ENCODE data around the gene SMIM13.

- TF ChIP-seq POLR2AphosphoS5 (IDR thresholded peaks at IDR 0.05; ENCODE audit: low read depth, low read length), result no peak
- TF ChIP-seq TAF1 (IDR thresholded peaks at IDR 0.05; ENCODE audit: borderline replicate concordance, insufficient read depth, low read length), result no peak
- no peak for TF ChIP-seq SIN3A (IDR thresholded peaks at IDR 0.05; ENCODE audit: borderline replicate concordance, insufficient read depth, low read length)
Observed at GRCh38 chr6:11094941-11095340, 1.3 kb downstream of the SMIM13 start.
